HEK293 (cell line): ENCODE measurements around the gene MYL4.

Source experiments
- GFI1B ChIP-seq: fragments of 450-650 bp; formaldehyde crosslinking; IDR thresholded peaks from 2 replicates; pipeline ENCODE4 v1.5.1; 2016; ENCODE audit warnings: missing biosample characterization, missing genetic modification characterization
- GLI4 ChIP-seq: fragments of 450-650 bp; formaldehyde crosslinking; IDR thresholded peaks from 2 replicates; pipeline ENCODE4 v1.5.1; 2016; ENCODE audit warnings: missing biosample characterization, missing genetic modification characterization
- HOXD13 ChIP-seq: sonication (generic); formaldehyde crosslinking; IDR thresholded peaks from 2 replicates; pipeline ENCODE4 v1.8.0; 2022; ENCODE audit warnings: missing genetic modification reagents, borderline replicate concordance
- KLF7 ChIP-seq: fragments of 450-650 bp; formaldehyde crosslinking; IDR thresholded peaks from 2 replicates; pipeline ENCODE4 v1.5.1; 2016; ENCODE audit warnings: missing biosample characterization, missing genetic modification characterization, borderline replicate concordance
- MZF1 ChIP-seq: fragments of 450-650 bp; formaldehyde crosslinking; IDR thresholded peaks from 2 replicates; pipeline ENCODE4 v1.5.1; 2017; ENCODE audit warnings: missing biosample characterization, missing genetic modification characterization, borderline replicate concordance
- PRDM2 ChIP-seq: fragments of 450-650 bp; formaldehyde crosslinking; IDR thresholded peaks from 2 replicates; pipeline ENCODE4 v1.5.1; 2016; ENCODE audit warnings: missing biosample characterization, missing genetic modification characterization, borderline replicate concordance
- SCRT2 ChIP-seq: fragments of 450-650 bp; formaldehyde crosslinking; IDR thresholded peaks from 2 replicates; pipeline ENCODE4 v1.5.1; 2016; ENCODE audit warnings: missing biosample characterization, missing genetic modification characterization
- ZBTB26 ChIP-seq: fragments of 450-650 bp; formaldehyde crosslinking; optimal IDR thresholded peaks from 2 replicates; pipeline ENCODE3; 2016; ENCODE audit warnings: missing biosample characterization, mild to moderate bottlenecking, missing genetic modification characterization
- ZEB2 ChIP-seq: fragments of 450-650 bp; formaldehyde crosslinking; IDR thresholded peaks from 2 replicates; pipeline ENCODE4 v1.5.1; 2016; ENCODE audit warnings: missing biosample characterization, missing genetic modification characterization
- ZFP37 ChIP-seq: fragments of 450-650 bp; formaldehyde crosslinking; IDR thresholded peaks from 2 replicates; pipeline ENCODE4 v1.5.1; 2016; ENCODE audit warnings: missing biosample characterization, missing genetic modification characterization
- ZNF148 ChIP-seq: fragments of 450-650 bp; formaldehyde crosslinking; IDR thresholded peaks from 2 replicates; pipeline ENCODE4 v1.5.0; 2017; ENCODE audit warnings: missing biosample characterization, missing genetic modification characterization, borderline replicate concordance
- ZNF169 ChIP-seq: fragments of 450-650 bp; formaldehyde crosslinking; IDR thresholded peaks from 2 replicates; pipeline ENCODE4 v1.5.1; 2016; ENCODE audit warnings: missing biosample characterization, missing genetic modification characterization
- ZNF2 ChIP-seq: fragments of 450-650 bp; formaldehyde crosslinking; IDR thresholded peaks from 2 replicates; pipeline ENCODE4 v1.5.1; 2016; ENCODE audit warnings: missing biosample characterization, missing genetic modification characterization
- ZNF221 ChIP-seq: fragments of 450-650 bp; formaldehyde crosslinking; IDR thresholded peaks from 2 replicates; pipeline ENCODE4 v1.5.1; 2017; ENCODE audit warnings: missing biosample characterization, missing genetic modification characterization, borderline replicate concordance
- ZNF366 ChIP-seq: fragments of 450-650 bp; formaldehyde crosslinking; conservative IDR thresholded peaks from 2 replicates; pipeline ENCODE4 v1.5.1; 2016; ENCODE audit warnings: missing biosample characterization, missing genetic modification characterization
- ZNF394 ChIP-seq: fragments of 450-650 bp; formaldehyde crosslinking; IDR thresholded peaks from 2 replicates; pipeline ENCODE4 v1.5.1; 2016; ENCODE audit warnings: missing biosample characterization, missing genetic modification characterization, mild to moderate bottlenecking, moderate library complexity, borderline replicate concordance
- ZNF521 ChIP-seq: fragments of 450-650 bp; formaldehyde crosslinking; IDR thresholded peaks from 2 replicates; pipeline ENCODE4 v1.5.1; 2017; ENCODE audit warnings: missing biosample characterization, mild to moderate bottlenecking, missing genetic modification characterization
- ZNF529 ChIP-seq: fragments of 450-650 bp; formaldehyde crosslinking; IDR thresholded peaks from 2 replicates; pipeline ENCODE4 v1.5.1; 2017; ENCODE audit warnings: missing genetic modification characterization, missing biosample characterization; ENCODE audit not compliant: insufficient replicate concordance
- ZNF555 ChIP-seq: fragments of 450-650 bp; formaldehyde crosslinking; conservative IDR thresholded peaks from 2 replicates; pipeline ENCODE4 v1.5.1; 2017; ENCODE audit warnings: missing biosample characterization, mild to moderate bottlenecking, missing genetic modification characterization, inconsistent platforms
- ZNF776 ChIP-seq: fragments of 450-650 bp; formaldehyde crosslinking; IDR thresholded peaks from 2 replicates; pipeline ENCODE4 v1.5.0; 2017; ENCODE audit warnings: missing biosample characterization, missing genetic modification characterization, borderline replicate concordance
- ZNF792 ChIP-seq: fragments of 450-650 bp; formaldehyde crosslinking; IDR thresholded peaks from 2 replicates; pipeline ENCODE4 v1.5.1; 2016; ENCODE audit warnings: missing biosample characterization, missing genetic modification characterization
- ZXDB ChIP-seq: fragments of 450-650 bp; formaldehyde crosslinking; IDR thresholded peaks from 2 replicates; pipeline ENCODE4 v1.5.1; 2016; ENCODE audit warnings: missing biosample characterization, missing genetic modification characterization
- TF ChIP-seq, protein P1 (sequence below): fragments of 450-650 bp; formaldehyde crosslinking; IDR thresholded peaks from 2 replicates; pipeline ENCODE4 v1.5.1; 2016; ENCODE audit warnings: missing biosample characterization, missing genetic modification characterization, low read depth
- TF ChIP-seq, protein P2 (sequence below): fragments of 450-650 bp; formaldehyde crosslinking; IDR thresholded peaks from 2 replicates; pipeline ENCODE4 v1.5.1; 2017; ENCODE audit warnings: missing biosample characterization, missing genetic modification characterization
- TF ChIP-seq, protein P3 (sequence below): fragments of 450-650 bp; formaldehyde crosslinking; IDR thresholded peaks from 2 replicates; pipeline ENCODE4 v1.5.1; 2016; ENCODE audit warnings: missing biosample characterization, missing genetic modification characterization

MYL4 gene

GRCh38 chr17:47188876-47189731 lies 20.0 kb upstream of the MYL4 start, which contains the start of gene CDC27 (continued):
- peak; percentile 83; the same call in 1 of the 2 replicates for TF ChIP-seq HOXD13 (CRISPR knock-in tag)
- no peak for TF ChIP-seq ZNF221 (tag by site-specific recombination)
- TF ChIP-seq ZNF776 (tag by site-specific recombination), result no peak
- TF ChIP-seq KLF7 (tag by site-specific recombination), result 0 out of 2 replicates have a peak, but pooled peaks have one; percentile 49
- TF ChIP-seq, protein P1, sequence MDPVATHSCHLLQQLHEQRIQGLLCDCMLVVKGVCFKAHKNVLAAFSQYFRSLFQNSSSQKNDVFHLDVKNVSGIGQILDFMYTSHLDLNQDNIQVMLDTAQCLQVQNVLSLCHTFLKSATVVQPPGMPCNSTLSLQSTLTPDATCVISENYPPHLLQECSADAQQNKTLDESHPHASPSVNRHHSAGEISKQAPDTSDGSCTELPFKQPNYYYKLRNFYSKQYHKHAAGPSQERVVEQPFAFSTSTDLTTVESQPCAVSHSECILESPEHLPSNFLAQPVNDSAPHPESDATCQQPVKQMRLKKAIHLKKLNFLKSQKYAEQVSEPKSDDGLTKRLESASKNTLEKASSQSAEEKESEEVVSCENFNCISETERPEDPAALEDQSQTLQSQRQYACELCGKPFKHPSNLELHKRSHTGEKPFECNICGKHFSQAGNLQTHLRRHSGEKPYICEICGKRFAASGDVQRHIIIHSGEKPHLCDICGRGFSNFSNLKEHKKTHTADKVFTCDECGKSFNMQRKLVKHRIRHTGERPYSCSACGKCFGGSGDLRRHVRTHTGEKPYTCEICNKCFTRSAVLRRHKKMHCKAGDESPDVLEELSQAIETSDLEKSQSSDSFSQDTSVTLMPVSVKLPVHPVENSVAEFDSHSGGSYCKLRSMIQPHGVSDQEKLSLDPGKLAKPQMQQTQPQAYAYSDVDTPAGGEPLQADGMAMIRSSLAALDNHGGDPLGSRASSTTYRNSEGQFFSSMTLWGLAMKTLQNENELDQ (tag by site-specific recombination), result no peak
- TF ChIP-seq, protein P2, sequence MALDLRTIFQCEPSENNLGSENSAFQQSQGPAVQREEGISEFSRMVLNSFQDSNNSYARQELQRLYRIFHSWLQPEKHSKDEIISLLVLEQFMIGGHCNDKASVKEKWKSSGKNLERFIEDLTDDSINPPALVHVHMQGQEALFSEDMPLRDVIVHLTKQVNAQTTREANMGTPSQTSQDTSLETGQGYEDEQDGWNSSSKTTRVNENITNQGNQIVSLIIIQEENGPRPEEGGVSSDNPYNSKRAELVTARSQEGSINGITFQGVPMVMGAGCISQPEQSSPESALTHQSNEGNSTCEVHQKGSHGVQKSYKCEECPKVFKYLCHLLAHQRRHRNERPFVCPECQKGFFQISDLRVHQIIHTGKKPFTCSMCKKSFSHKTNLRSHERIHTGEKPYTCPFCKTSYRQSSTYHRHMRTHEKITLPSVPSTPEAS (tag by site-specific recombination), result no peak; the same call in 1 of the 2 replicates
- TF ChIP-seq ZNF521 (tag by site-specific recombination), result no peak
- no peak for TF ChIP-seq ZNF555 (tag by site-specific recombination)
- TF ChIP-seq, protein P3, sequence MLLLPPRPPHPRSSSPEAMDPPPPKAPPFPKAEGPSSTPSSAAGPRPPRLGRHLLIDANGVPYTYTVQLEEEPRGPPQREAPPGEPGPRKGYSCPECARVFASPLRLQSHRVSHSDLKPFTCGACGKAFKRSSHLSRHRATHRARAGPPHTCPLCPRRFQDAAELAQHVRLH, result peak; percentile 65
- peak; percentile 83; the same call in 1 of the 2 replicates for TF ChIP-seq ZNF394
- TF ChIP-seq ZEB2 (tag by site-specific recombination), result peak; percentile 79; the same call in 1 of the 2 replicates
- TF ChIP-seq ZNF792 (tag by site-specific recombination), result peak; percentile 75; the same call in 1 of the 2 replicates
- peak; percentile 21; the same call in 1 of the 2 replicates for TF ChIP-seq ZNF169 (tag by site-specific recombination)
- no peak for TF ChIP-seq GFI1B (tag by site-specific recombination)
- TF ChIP-seq ZNF2 (tag by site-specific recombination), result peak; percentile 88
- TF ChIP-seq ZNF148 (tag by site-specific recombination), result no peak
- no peak for TF ChIP-seq ZBTB26 (tag by site-specific recombination)
- TF ChIP-seq ZNF529 (tag by site-specific recombination), result no peak
- TF ChIP-seq MZF1 (tag by site-specific recombination), result peak; percentile 27; the same call in 1 of the 2 replicates
- peak; percentile 83 for TF ChIP-seq ZFP37 (tag by site-specific recombination)
- TF ChIP-seq GLI4 (tag by site-specific recombination), result peak; percentile 69; the same call in 1 of the 2 replicates
- no peak for TF ChIP-seq PRDM2 (tag by site-specific recombination)
- TF ChIP-seq ZXDB (tag by site-specific recombination), result peak; percentile 100
- TF ChIP-seq SCRT2 (tag by site-specific recombination), result peak; percentile 73
- TF ChIP-seq ZNF366, result no peak
